OCI-LY7 (cell line): ENCODE data around the gene MYO18B. TPM values are rescaled to one million over a fixed set of nuclear protein-coding genes. Genes with fewer than 3 reads are reported as not detected.

Source experiments
- BruUV-seq: library from RNA; stranded (reverse); fragments of 400-500 nt; replicated peaks from 2 replicates; lab custom pipeline; 2021; lab: Mats Ljungman, UMichigan
- CTCF ChIA-PET: fragments of 300-600 bp; sonication (Branson Sonifier 250); formaldehyde crosslinking; loops from one replicate; lab custom pipeline; 2022; ENCODE audit warnings: antibody characterized with exemption; ENCODE audit not compliant: unreplicated experiment; lab: Charles Lee
- POLR2A ChIA-PET: fragments of 300-600 bp; sonication (Branson Sonifier 250); formaldehyde crosslinking; loops from one replicate; lab custom pipeline; 2022; ENCODE audit warnings: antibody characterized with exemption; lab: Charles Lee
- DNase-seq: peaks from one replicate; pipeline ENCODE4 v3.0.0-alpha.2; 2015; ENCODE audit warnings: low spot score
- H2AFZ ChIP-seq: fragments of 200-600 bp; sonication (generic), shearing (Covaris generic); 2 replicates; pipeline ENCODE4 v1.6.1; 2014; ENCODE audit warnings: mild to moderate bottlenecking, antibody characterized with exemption, low read length, moderate library complexity
- H3K27ac ChIP-seq: fragments of 200-600 bp; sonication (generic); 2 replicates; pipeline ENCODE4 v1.5.1; 2014; ENCODE audit warnings: mixed run types, low read depth, mild to moderate bottlenecking, moderate library complexity, low read length, inconsistent platforms; ENCODE audit not compliant: poor library complexity, severe bottlenecking
- H3K36me3 ChIP-seq: fragments of 200-600 bp; sonication (generic); 2 replicates; pipeline ENCODE4 v1.6.1; 2014; ENCODE audit warnings: mild to moderate bottlenecking, antibody characterized with exemption, low read length, moderate library complexity, mixed read lengths; ENCODE audit not compliant: insufficient read depth
- H3K4me1 ChIP-seq: fragments of 200-600 bp; sonication (generic); 2 replicates; pipeline ENCODE4 v1.5.1; 2014; ENCODE audit warnings: mild to moderate bottlenecking, low read length; ENCODE audit not compliant: insufficient read depth, poor library complexity, severe bottlenecking
- H3K4me2 ChIP-seq: fragments of 200-600 bp; sonication (generic); 2 replicates; pipeline ENCODE4 v1.6.1; 2014; ENCODE audit warnings: mild to moderate bottlenecking, low read length
- H3K4me3 ChIP-seq: fragments of 200-600 bp; sonication (generic); 2 replicates; pipeline ENCODE4 v1.5.1; 2014; ENCODE audit warnings: mild to moderate bottlenecking, low read depth, low read length; ENCODE audit not compliant: poor library complexity, severe bottlenecking
- H3K79me2 ChIP-seq: fragments of 200-600 bp; sonication (generic); 2 replicates; pipeline ENCODE4 v1.6.1; 2016; ENCODE audit warnings: low read depth, mild to moderate bottlenecking, low read length, moderate library complexity, mixed read lengths; ENCODE audit not compliant: insufficient read depth
- H3K9me2 ChIP-seq: fragments of 200-600 bp; sonication (generic); 2 replicates; pipeline ENCODE4 v1.6.1; 2016; ENCODE audit warnings: mild to moderate bottlenecking, low read length, mixed read lengths; ENCODE audit not compliant: insufficient read depth
- H3K9me3 ChIP-seq: fragments of 200-600 bp; sonication (generic); 2 replicates; pipeline ENCODE4 v1.6.1; 2014; ENCODE audit warnings: mild to moderate bottlenecking, mixed run types, low read length, mixed read lengths
- H4K20me1 ChIP-seq: fragments of 200-600 bp; sonication (generic); 2 replicates; pipeline ENCODE4 v1.6.1; 2014; ENCODE audit warnings: mild to moderate bottlenecking, antibody characterized with exemption, low read length, moderate library complexity, mixed read lengths; ENCODE audit not compliant: insufficient read depth
- EZH2phosphoT487 ChIP-seq: fragments of 200-600 bp; sonication (generic); IDR thresholded peaks from 2 replicates; pipeline ENCODE4 v1.6.1; 2018; ENCODE audit warnings: low read depth, borderline replicate concordance, mild to moderate bottlenecking, mixed run types, antibody characterized with exemption, low read length, moderate library complexity, mixed read lengths
- intact Hi-C: fragments of 100-400 bp; cut with micrococcal nuclease; formaldehyde crosslinking; loops from one replicate; pipeline ENCODE4 v1.10.0; 2022; ENCODE audit not compliant: unreplicated experiment
- total RNA-seq, 2 experiments: library from RNA; depleted of rRNA in 1 of 2; stranded (reverse); fragments of >200 nt in 1 of 2; shearing (Covaris generic) in 1 of 2; gene quantifications; 2 replicates each; pipeline ENCODE4 v1.2.3, GENCODE V29; 2014 to 2022
- TF ChIP-seq, protein P1 (sequence below): fragments of 200-600 bp; sonication (generic); conservative IDR thresholded peaks from 2 replicates; pipeline ENCODE4 v1.5.1; 2014; ENCODE audit warnings: mild to moderate bottlenecking, antibody characterized with exemption, low read length, moderate library complexity, mixed read lengths

MYO18B gene
- total RNA-seq, 2 experiments from 2014 or later = not detected

DNA sequence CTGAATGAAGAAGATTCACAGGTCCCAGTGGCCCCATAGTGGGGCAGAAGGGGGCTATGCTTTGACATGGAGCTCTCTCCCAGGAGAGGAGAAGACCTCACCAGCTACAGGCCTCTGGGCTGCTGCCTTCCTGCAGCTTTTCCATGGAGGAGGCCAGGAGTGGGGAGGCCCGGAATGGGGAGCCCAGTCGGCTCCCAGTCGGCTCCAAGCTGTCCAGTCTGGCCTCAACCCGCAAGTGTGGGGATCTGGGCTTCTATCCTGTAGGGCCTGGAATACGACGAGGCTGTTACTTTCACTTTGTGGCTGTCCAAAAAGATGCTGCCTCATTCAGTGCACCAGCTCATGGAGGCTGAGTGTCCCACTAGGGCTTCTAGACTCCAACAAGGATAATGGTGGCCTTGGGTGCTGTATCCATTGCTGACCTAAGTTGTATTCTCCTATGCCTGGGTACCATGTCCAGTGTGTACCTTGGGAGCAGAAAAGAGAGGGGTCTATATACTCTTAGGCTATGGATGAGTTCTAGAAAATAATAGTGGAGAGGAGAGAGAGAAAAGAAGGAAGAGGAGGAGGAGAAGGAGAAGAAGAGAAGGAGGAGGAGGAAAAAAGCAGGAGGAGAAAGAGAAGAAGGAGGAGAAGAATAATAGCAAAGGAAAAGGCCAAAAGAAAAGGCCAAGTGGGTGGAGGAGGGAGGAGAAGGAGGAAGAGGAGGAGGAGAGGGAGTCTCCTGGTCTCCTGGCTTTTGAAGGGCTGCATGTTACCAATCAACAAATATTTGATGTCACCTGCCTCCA, 1.1 kb downstream of the MYO18B start:
- Histone ChIP-seq H3K4me2 (no peak overlapping the region), H3K27ac (no peak overlapping the region), H4K20me1 (no peaks in the 10 kb centered on the region), H3K36me3 (no peaks in the 10 kb centered on the region), H2AFZ (no peak overlapping the region), H3K4me1 (no peaks in the 10 kb centered on the region), H3K4me3 (no peak overlapping the region), H3K9me3 (no peaks in the 10 kb centered on the region), H3K9me2 (no peaks in the 10 kb centered on the region), H3K79me2 (no peaks in the 10 kb centered on the region)
- POLR2A ChIA-PET = no interaction called here
- TF ChIP-seq, protein P1, sequence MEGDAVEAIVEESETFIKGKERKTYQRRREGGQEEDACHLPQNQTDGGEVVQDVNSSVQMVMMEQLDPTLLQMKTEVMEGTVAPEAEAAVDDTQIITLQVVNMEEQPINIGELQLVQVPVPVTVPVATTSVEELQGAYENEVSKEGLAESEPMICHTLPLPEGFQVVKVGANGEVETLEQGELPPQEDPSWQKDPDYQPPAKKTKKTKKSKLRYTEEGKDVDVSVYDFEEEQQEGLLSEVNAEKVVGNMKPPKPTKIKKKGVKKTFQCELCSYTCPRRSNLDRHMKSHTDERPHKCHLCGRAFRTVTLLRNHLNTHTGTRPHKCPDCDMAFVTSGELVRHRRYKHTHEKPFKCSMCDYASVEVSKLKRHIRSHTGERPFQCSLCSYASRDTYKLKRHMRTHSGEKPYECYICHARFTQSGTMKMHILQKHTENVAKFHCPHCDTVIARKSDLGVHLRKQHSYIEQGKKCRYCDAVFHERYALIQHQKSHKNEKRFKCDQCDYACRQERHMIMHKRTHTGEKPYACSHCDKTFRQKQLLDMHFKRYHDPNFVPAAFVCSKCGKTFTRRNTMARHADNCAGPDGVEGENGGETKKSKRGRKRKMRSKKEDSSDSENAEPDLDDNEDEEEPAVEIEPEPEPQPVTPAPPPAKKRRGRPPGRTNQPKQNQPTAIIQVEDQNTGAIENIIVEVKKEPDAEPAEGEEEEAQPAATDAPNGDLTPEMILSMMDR = no peak
- BruUV-seq = no TSS peak
- DNase-seq = no peak
- CTCF ChIA-PET = no interaction called here
- intact Hi-C loops = no loop called here

DNA sequence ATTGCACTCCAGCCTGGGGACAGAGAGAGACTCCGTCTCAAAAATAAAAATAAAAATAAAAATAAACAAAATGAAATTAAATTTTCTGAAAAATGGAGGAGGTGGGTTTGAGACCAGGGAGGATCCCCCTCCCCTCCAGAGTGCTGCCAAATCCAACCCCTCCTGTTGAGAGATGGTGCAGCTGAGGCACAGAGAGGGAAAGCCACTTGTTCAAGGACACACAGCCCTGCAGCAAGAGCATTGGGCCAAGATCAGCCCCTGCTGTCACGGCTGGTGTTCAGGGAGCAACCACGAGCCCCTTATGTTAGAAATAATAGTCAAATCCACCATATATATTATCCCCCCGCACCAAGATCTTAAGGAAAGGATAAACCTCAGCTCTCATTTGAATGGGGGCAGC, 2.7 kb downstream of the MYO18B start:
- no peaks in the 10 kb centered on the region for H3K4me1 ChIP-seq
- TF ChIP-seq, protein P1 = no peak
- TF ChIP-seq EZH2phosphoT487 = no peak
- H3K27ac ChIP-seq = no peak overlapping the region
- intact Hi-C loops = no loop called here
- ChIA-PET POLR2A (interaction anchor here (0.7 kb wide), 1 partner anchor 581 kb away, joined by 3 read pairs; no protein-coding TSS in a partner anchor), CTCF (no interaction called here)
- no peaks in the 10 kb centered on the region for H3K36me3 ChIP-seq
- H2AFZ ChIP-seq = no peak overlapping the region
- BruUV-seq = no TSS peak
- no peaks in the 10 kb centered on the region for H4K20me1 ChIP-seq
- no peak overlapping the region for H3K4me3 ChIP-seq
- no peak for DNase-seq
- H3K9me2 ChIP-seq = no peaks in the 10 kb centered on the region
- no peaks in the 10 kb centered on the region for H3K9me3 ChIP-seq
- H3K4me2 ChIP-seq = no peak overlapping the region
- H3K79me2 ChIP-seq = no peaks in the 10 kb centered on the region

DNA sequence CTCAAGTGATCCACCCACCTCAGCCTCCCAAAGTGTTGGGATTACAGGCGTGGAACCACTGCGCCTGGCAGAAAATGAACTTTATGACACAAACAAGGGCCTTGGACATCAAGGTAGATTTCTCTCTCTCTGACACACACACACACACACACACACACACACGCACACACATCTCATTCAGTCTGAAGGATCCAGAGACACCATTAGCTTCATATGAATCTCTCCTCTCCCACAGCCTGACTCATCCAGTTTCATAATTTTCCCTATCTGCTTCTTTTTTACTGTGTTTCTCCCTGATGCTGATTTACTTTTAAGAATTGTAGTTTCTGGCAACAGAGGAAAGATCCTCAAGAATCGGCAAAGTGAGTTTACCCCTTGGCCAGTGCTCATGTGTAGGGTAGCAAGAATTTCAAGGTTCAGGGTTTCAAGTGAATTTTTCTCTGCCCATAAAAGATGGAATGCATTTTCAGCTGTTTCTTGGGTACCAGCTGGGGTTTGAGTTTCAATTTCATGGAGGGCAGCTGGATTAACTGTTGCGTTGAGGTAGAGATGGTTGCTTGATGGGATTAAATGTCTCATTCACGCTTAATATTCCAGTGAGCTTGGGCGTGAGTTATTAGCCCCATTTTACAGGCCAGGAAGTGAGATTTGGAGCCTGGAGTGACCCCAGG, 3.5 kb downstream of the MYO18B start:
- Histone ChIP-seq H3K9me2 (no peaks in the 10 kb centered on the region), H2AFZ (no peak overlapping the region), H3K27ac (no peak overlapping the region), H3K36me3 (no peaks in the 10 kb centered on the region), H3K4me2 (no peak overlapping the region), H3K9me3 (no peaks in the 10 kb centered on the region), H4K20me1 (no peaks in the 10 kb centered on the region), H3K79me2 (no peaks in the 10 kb centered on the region), H3K4me1 (no peaks in the 10 kb centered on the region), H3K4me3 (no peak overlapping the region)
- no peak for DNase-seq
- POLR2A ChIA-PET = interaction anchor here (0.7 kb wide), 1 partner anchor 580 kb away, joined by 3 read pairs; no protein-coding TSS in a partner anchor
- intact Hi-C loops = no loop called here
- CTCF ChIA-PET = no interaction called here
- no peak for TF ChIP-seq EZH2phosphoT487
- TF ChIP-seq, protein P1 = no peak
- BruUV-seq = no TSS peak
